H4 (cell line): ENCODE measurements around the gene DKC1. TPM values are rescaled to one million over a fixed set of nuclear protein-coding genes. Genes with fewer than 3 reads are reported as not detected.
"Not testable (repeated sequence)": the region's sequence is repeated elsewhere in the genome, so short reads cannot be mapped to it uniquely, and the experiment has no call there.

Source experiments
- DNase-seq: peaks from one replicate; pipeline ENCODE4 v3.0.0-alpha.2; 2015; ENCODE audit warnings: low spot score
- total RNA-seq: library from RNA; depleted of rRNA; stranded (reverse); fragments of >200 nt; shearing (Covaris generic); gene quantifications from 2 replicates; pipeline ENCODE4 v1.2.3, GENCODE V29; 2014; rRNA removed

Gene DKC1
- total RNA-seq, 1 experiment from 2014 or later: 68.3 TPM

DNA sequence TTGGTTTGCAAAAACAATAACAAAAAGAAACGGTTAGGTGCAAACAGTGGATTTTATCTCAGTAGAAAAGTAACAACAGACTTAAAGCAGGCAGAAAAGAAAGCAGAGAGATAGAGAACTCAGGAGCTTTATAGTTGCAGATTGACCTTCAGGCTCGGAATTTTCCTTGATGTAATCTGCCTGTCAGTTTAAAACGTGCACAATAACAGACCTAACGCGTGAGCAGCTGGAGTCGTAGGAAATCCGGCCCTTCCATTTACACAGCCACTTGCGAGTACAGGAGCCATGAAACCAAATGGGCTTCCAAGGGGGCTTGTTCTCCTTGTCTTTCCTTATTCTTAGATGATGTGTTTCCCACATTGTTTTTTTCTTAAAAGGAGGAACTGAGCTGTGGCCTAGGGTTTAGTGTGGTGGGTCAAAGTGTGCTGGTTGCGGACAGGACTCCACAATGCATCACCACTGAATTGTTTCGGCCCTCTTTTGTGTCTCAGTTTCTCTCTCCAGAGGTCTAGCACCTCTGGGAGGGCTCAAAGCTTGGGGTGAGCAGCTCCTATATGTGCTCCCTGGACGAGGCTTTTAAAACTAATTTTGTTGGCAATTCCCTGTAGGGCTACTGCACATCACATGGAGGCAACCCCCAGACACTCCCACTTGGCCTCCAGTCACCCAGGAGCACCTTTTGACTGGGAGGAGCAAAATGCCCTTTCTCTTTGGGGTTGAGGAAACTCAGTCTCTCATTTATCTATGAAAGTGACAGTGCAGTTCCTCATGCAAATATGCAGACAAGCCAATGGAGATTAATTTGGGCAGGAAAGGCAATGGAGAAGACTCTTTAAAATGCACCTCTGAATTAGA is 56.5 kb downstream of the DKC1 start:
- DNase-seq: no peak

DNA sequence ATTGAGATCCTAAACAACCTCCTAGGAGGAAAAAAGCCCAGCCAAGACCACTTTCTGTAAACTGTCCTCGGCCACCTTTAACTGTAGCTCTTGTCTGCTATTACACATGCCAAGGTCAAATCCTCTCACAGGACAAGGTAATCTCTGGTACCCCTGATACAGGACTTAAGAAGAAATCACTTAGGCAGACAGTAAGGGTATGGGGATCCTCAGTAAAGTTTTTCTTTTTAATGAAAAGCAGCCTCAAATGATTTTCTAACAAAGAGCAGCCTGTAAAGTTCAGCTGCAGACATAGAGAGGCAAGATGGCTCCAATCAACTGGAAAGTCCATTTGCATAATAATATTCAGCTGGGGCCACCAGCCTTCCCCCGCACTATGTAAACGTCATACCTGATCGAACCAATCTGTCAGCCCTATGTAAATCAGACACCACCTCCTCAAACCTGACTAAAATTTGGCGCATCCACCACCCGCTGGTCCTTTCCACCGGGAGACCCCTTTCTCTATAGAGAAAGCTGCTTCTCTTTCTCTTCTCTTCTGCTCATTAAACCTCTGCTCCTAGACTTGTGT is 57.2 kb downstream of the DKC1 start:
- DNase-seq: no peak

- no peak for DNase-seq
Measured at GRCh38 chrX:154821523-154821922, 58.9 kb downstream of the DKC1 start.

- no peak for DNase-seq
Measured at GRCh38 chrX:154822029-154822428, 59.4 kb downstream of the DKC1 start.

DNA sequence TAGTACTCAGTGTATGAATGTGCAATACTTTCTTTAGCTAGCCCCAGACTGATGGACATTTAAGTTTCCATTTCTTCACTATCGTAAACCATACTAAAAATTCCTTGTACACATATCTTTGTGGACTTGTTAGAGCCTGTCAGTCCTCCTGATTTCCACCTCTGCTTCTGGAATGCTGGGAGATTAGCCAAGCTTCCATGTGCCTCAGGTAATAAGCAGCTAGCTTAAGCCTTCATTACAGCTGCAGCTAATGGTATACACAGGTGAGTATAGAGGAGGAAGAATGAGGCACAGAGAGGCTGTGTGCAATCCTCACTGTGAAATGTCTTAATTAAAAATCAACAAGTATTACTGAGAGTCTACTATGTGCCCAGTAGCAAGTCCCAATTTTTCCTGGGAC is 62.0 kb downstream of the DKC1 start:
- DNase-seq: no peak

DNA sequence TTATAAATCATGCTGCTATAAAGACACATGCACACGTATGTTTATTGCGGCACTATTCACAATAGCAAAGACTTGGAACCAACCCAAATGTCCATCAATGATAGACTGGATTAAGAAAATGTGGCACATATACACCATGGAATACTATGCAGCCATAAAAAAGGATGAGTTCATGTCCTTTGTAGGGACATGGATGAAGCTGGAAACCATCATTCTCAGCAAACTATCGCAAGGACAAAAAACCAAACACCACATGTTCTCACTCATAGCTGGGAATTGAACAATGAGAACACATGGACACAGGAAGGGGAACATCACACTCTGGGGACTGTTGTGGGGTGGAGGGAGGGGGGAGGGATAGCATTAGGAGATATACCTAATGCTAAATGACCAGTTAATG is 62.9 kb downstream of the DKC1 start:
- not testable (repeated sequence) for DNase-seq

Other genes with a start within 250 kb of the DKC1 start
- gene FAM3A, start 246.6 kb upstream of the DKC1 start, total RNA-seq: 17.2 and 17.9 TPM in 2 replicates
- gene G6PD, start 216.0 kb upstream of the DKC1 start, total RNA-seq: 329 and 350 TPM in 2 replicates
- 20.1 and 23.0 TPM in 2 replicates for gene IKBKG, start 215.2 kb upstream of the DKC1 start, total RNA-seq
- gene CTAG1A, start 177.7 kb upstream of the DKC1 start, total RNA-seq: not detected in 2 replicates
- gene CTAG1B, start 143.6 kb upstream of the DKC1 start, total RNA-seq: not detected in 2 replicates
- gene CTAG2, start 109.3 kb upstream of the DKC1 start, total RNA-seq: not detected in 2 replicates
- gene GAB3, start 11.8 kb upstream of the DKC1 start, total RNA-seq: 0.08 and 0.33 TPM in 2 replicates
- gene MPP1, start 42.6 kb downstream of the DKC1 start, total RNA-seq: 9.3 and 15.4 TPM in 2 replicates
- not detected in 2 replicates for gene SMIM9, start 71.8 kb downstream of the DKC1 start, total RNA-seq
- 6.4 and 11.8 TPM in 2 replicates for gene F8A1, start 123.5 kb downstream of the DKC1 start, total RNA-seq